Smooth muscle cell (in vitro differentiated cells): ENCODE results near the gene ATG5. TPM values are rescaled to one million over a fixed set of nuclear protein-coding genes. Genes with fewer than 3 reads are reported as not detected.

ENCODE experiments used
- DNase-seq: peaks from one replicate; lab custom pipeline; 2025; ENCODE audit not compliant: unreplicated experiment; lab: John Stamatoyannopoulos, UW
- H2AFZ ChIP-seq: fragments of 200-600 bp; sonication (generic); 2 replicates; pipeline ENCODE4 v1.6.0; 2016; ENCODE audit warnings: antibody characterized with exemption, low read depth, mild to moderate bottlenecking
- H3F3A ChIP-seq: fragments of 200-600 bp; sonication (generic); 2 replicates; pipeline ENCODE4 v1.6.0; 2017; ENCODE audit warnings: antibody characterized with exemption, low read depth
- H3K27ac ChIP-seq: fragments of 200-600 bp; sonication (generic); 2 replicates; pipeline ENCODE4 v1.5.1; 2016; ENCODE audit warnings: low read depth, mild to moderate bottlenecking
- H3K27me3 ChIP-seq: fragments of 200-600 bp; sonication (generic); 2 replicates; pipeline ENCODE4 v1.6.1; 2016; ENCODE audit warnings: low read depth, mild to moderate bottlenecking
- H3K36me3 ChIP-seq: fragments of 200-600 bp; sonication (generic); 2 replicates; pipeline ENCODE4 v1.5.1; 2016; ENCODE audit warnings: low read depth
- H3K4me1 ChIP-seq: fragments of 200-600 bp; sonication (generic); 2 replicates; pipeline ENCODE4 v1.5.1; 2016; ENCODE audit warnings: low read depth
- H3K4me2 ChIP-seq: fragments of 200-600 bp; sonication (generic); 2 replicates; pipeline ENCODE4 v1.6.0; 2016; ENCODE audit warnings: mild to moderate bottlenecking
- H3K4me3 ChIP-seq: fragments of 200-600 bp; sonication (generic); 2 replicates; pipeline ENCODE4 v1.5.1; 2016; ENCODE audit warnings: mild to moderate bottlenecking
- H3K79me2 ChIP-seq: fragments of 200-600 bp; sonication (generic); 2 replicates; pipeline ENCODE4 v1.6.0; 2016; ENCODE audit warnings: low read depth, mild to moderate bottlenecking
- H3K9ac ChIP-seq: fragments of 200-600 bp; sonication (generic); 2 replicates; pipeline ENCODE4 v1.6.0; 2016; ENCODE audit warnings: low read depth
- H3K9me3 ChIP-seq: fragments of 200-600 bp; sonication (generic); replicated peaks from 2 replicates; pipeline ENCODE4 v1.5.1; 2016; ENCODE audit warnings: low read depth
- H4K20me1 ChIP-seq: fragments of 200-600 bp; sonication (generic); 2 replicates; pipeline ENCODE4 v1.6.0; 2016; ENCODE audit warnings: low read depth
- WGBS: methylation state at CpG from one replicate; pipeline ENCODE4 v1.1.7; 2016; ENCODE audit warnings: low lambda C conversion rate; 5-methylcytosine and 5-hydroxymethylcytosine counted together
- polyA plus RNA-seq: library from polyadenylated mRNA; unstranded; fragments of >200 nt; fragmentation: Nextera tagmentation; extraction: Ambion mirVana; gene quantifications from 2 replicates; pipeline ENCODE4 v1.2.1, GENCODE V29; 2016
- total RNA-seq: library from RNA; depleted of rRNA; stranded (reverse); fragments of >200 nt; gene quantifications from 2 replicates; pipeline ENCODE4 v1.2.3, GENCODE V29; 2014
- TF ChIP-seq, protein P1 (sequence below): fragments of 200-600 bp; sonication (generic); IDR thresholded peaks from 2 replicates; pipeline ENCODE4 v1.5.1; 2017; ENCODE audit warnings: borderline replicate concordance, mild to moderate bottlenecking, antibody characterized with exemption; ENCODE audit not compliant: insufficient read depth, poor library complexity, severe bottlenecking

ATG5 gene
- total RNA-seq (33.7 and 50.4 TPM in 2 replicates), polyA plus RNA-seq (30.1 and 34.4 TPM in 2 replicates)

DNA sequence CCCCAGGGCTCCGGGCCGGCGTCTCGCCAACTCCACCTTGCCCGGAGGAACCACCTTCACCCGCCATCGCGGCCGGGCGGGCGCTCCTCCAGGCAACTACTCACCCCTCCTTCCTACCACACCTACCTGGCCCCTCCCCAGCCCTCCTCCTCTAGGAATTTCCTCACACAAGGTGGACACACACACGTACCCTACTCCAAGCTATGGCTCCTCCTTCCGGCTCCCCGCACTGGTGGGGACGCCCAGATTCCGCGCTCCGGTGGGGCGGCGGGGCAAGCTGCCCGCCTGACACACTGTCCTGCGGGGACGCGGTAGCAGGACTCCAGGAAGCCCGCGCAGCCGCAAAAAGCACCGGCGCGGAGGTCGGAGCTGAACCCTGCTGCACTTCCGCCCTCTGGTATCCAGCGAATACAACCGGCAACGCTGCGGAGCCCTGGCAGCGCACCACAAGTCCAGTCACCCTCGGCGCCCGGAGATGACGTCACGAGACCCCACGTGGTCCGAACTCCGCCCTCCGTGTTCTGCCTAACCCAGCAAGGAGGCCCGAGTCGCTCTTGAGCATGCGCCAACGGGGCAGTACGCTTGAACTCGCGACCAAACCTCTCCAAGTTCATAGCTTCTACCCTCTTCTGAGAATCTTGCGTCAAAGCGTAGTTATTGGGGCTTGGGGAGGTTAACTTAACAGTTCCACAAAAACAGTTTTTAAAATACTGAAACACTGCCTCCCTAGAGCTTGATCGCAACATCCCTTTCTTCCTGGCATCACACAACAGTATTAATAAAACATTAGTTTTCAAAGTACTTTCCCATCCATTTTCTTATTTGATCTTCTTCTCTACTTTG, at the start of gene ATG5:
Gene ATG5 (minus strand): TSS at position 425 of the 843 bp plus-strand sequence. CDS start 9,552 bp downstream, outside the sequence.
- no peaks in the 10 kb centered on the region for H3K9me3 ChIP-seq
- 2% methylated on average over 56 of the region's 56 CpGs for WGBS
- H3K36me3 ChIP-seq: no peaks in the 10 kb centered on the region
- H4K20me1 ChIP-seq: peaks cover 12% of the 10 kb centered on the region
- TF ChIP-seq, protein P1, sequence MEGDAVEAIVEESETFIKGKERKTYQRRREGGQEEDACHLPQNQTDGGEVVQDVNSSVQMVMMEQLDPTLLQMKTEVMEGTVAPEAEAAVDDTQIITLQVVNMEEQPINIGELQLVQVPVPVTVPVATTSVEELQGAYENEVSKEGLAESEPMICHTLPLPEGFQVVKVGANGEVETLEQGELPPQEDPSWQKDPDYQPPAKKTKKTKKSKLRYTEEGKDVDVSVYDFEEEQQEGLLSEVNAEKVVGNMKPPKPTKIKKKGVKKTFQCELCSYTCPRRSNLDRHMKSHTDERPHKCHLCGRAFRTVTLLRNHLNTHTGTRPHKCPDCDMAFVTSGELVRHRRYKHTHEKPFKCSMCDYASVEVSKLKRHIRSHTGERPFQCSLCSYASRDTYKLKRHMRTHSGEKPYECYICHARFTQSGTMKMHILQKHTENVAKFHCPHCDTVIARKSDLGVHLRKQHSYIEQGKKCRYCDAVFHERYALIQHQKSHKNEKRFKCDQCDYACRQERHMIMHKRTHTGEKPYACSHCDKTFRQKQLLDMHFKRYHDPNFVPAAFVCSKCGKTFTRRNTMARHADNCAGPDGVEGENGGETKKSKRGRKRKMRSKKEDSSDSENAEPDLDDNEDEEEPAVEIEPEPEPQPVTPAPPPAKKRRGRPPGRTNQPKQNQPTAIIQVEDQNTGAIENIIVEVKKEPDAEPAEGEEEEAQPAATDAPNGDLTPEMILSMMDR: no peak
- H3K9ac ChIP-seq: peak within 1 kb of the TSS; percentile 90
- DNase-seq: peak; percentile 96
- H2AFZ ChIP-seq: peak within 1 kb of the TSS; percentile 94
- H3F3A ChIP-seq: no peaks in the 10 kb centered on the region
- H3K4me1 ChIP-seq: peaks cover 8% of the 10 kb centered on the region
- peak within 1 kb of the TSS; percentile 86 for H3K27ac ChIP-seq
- H3K27me3 ChIP-seq: peaks cover 9% of the 10 kb centered on the region
- H3K4me2 ChIP-seq: peak within 1 kb of the TSS; percentile 96
- H3K4me3 ChIP-seq: peak within 1 kb of the TSS; percentile 77
- peaks cover 46% of the 10 kb centered on the region for H3K79me2 ChIP-seq

GRCh38 chr6:106373502-106374239, 48.1 kb upstream of the ATG5 start:
- Histone ChIP-seq H4K20me1 (no peaks in the 10 kb centered on the region), H3K4me3 (no peak overlapping the region), H3K79me2 (no peaks in the 10 kb centered on the region), H3F3A (no peaks in the 10 kb centered on the region), H3K9me3 (no peaks in the 10 kb centered on the region), H3K4me1 (no peaks in the 10 kb centered on the region), H2AFZ (no peak overlapping the region), H3K27me3 (no peaks in the 10 kb centered on the region), H3K9ac (no peak overlapping the region), H3K27ac (peak overlapping the region; percentile 11), H3K4me2 (no peak overlapping the region), H3K36me3 (no peaks in the 10 kb centered on the region)
- WGBS: 94% methylated on average over 1 of the region's 1 CpG
- TF ChIP-seq, protein P1: no peak
- no peak for DNase-seq

GRCh38 chr6:106372838-106373501, 47.4 kb upstream of the ATG5 start:
- 89% methylated on average over 4 of the region's 4 CpGs for WGBS
- peak overlapping the region; percentile 11 for H3K27ac ChIP-seq
- H3K4me1 ChIP-seq: no peaks in the 10 kb centered on the region

More at GRCh38 chr6:106372838-106373501, 47.4 kb upstream of the ATG5 start:
- Histone ChIP-seq H3K4me3 (no peak overlapping the region), H2AFZ (no peak overlapping the region), H3K4me2 (no peak overlapping the region), H3K27me3 (no peaks in the 10 kb centered on the region), H4K20me1 (no peaks in the 10 kb centered on the region), H3K36me3 (no peaks in the 10 kb centered on the region), H3K9me3 (no peaks in the 10 kb centered on the region), H3F3A (no peaks in the 10 kb centered on the region), H3K79me2 (no peaks in the 10 kb centered on the region), H3K9ac (no peak overlapping the region)
- TF ChIP-seq, protein P1: no peak
- DNase-seq: no peak
